HepG2 (cell line): ENCODE results near the gene CNEP1R1. TPM values are rescaled to one million over a fixed set of nuclear protein-coding genes. Genes with fewer than 3 reads are reported as not detected.

Experiments used
- ATAC-seq: fragments of 200-7000 bp; cut with Tn5 transposase; 3 replicates; pipeline ENCODE4 v1.9.1; 2020; ENCODE audit warnings: mild to moderate bottlenecking, moderate library complexity
- BruUV-seq: library from RNA; stranded (reverse); fragments of 400-500 nt; replicated peaks from 2 replicates; lab custom pipeline; 2021; lab: Mats Ljungman, UMichigan
- CTCF ChIA-PET: fragments of 300-600 bp; formaldehyde crosslinking; extraction: SDS; loops from one replicate; lab custom pipeline; 2021; ENCODE audit warnings: low total read pairs, inconsistent platforms, low intra/inter-chr PET ratio; lab: Yijun Ruan, JAX
- POLR2A ChIA-PET: fragments of 350-600 bp; sonication (Branson Sonifier 250); formaldehyde crosslinking; loops from one replicate; lab custom pipeline; 2020; ENCODE audit warnings: antibody characterized with exemption, inconsistent platforms; lab: Yijun Ruan, JAX
- DNase-seq: peaks from one replicate; pipeline ENCODE4 v3.0.0-alpha.2; 2015; ENCODE audit warnings: low spot score
- FAIRE-seq: peaks from 3 replicates; lab custom pipeline; 2011; peaks lifted over from hg19 to GRCh38; lab: Jason Lieb, UNC
- H2AFZ ChIP-seq: one replicate; pipeline ENCODE4 v1.6.1; 2011; ENCODE audit warnings: low read length, inconsistent platforms
- H3K27ac ChIP-seq: fragments of 300-600 bp; 3 replicates; pipeline ENCODE4 v1.8.0; 2011; ENCODE audit warnings: mixed run types, mild to moderate bottlenecking, mixed read lengths, low read length, inconsistent platforms; ENCODE audit not compliant: insufficient read depth; ENCODE audit errors: extremely low read length
- H3K27me3 ChIP-seq, 2 experiments: fragments of 200-600 bp in 1 of 2; 2 replicates in 1 of 2; 3 replicates in 1 of 2; pipeline versions ENCODE4 v1.6.0 to v1.8.0; 2011; ENCODE audit warnings: low read length in 2 of 2, mild to moderate bottlenecking in 2 of 2, moderate library complexity in 2 of 2, inconsistent platforms in 1 of 2; ENCODE audit not compliant: insufficient read depth in 2 of 2, control insufficient read depth in 1 of 2
- H3K36me3 ChIP-seq, 2 experiments: fragments of 200-600 bp in 1 of 2; replicated peaks in 1 of 2; 2 replicates in 1 of 2; 3 replicates in 1 of 2; pipeline versions ENCODE4 v1.5.1 to v1.8.0; 2011; ENCODE audit warnings: low read length in 2 of 2, inconsistent platforms in 1 of 2; ENCODE audit not compliant: insufficient read depth in 2 of 2, control insufficient read depth in 1 of 2
- H3K4me1 ChIP-seq: 2 replicates; pipeline ENCODE4 v1.5.1; 2012; ENCODE audit warnings: low read length, inconsistent platforms; ENCODE audit not compliant: insufficient read depth
- H3K4me2 ChIP-seq: 2 replicates; pipeline ENCODE4 v1.6.0; 2011; ENCODE audit warnings: low read depth, low read length, inconsistent platforms
- H3K4me3 ChIP-seq, 3 experiments: fragments of 200-600 bp in 1 of 3; sonication (generic), shearing (Covaris generic) in 1 of 3; replicated peaks in 1 of 3; 2 replicates each; pipeline ENCODE4 v1.5.1; 2011 to 2016; ENCODE audit warnings: low read length in 3 of 3, inconsistent platforms in 2 of 3, low read depth in 2 of 3, mild to moderate bottlenecking in 2 of 3, control low read depth in 1 of 3, mixed read lengths in 1 of 3; ENCODE audit not compliant: insufficient read depth in 1 of 3
- H3K79me2 ChIP-seq: one replicate; pipeline ENCODE4 v1.6.1; 2011; ENCODE audit warnings: low read length, inconsistent platforms; ENCODE audit not compliant: insufficient read depth
- H3K9ac ChIP-seq: 2 replicates; pipeline ENCODE4 v1.6.0; 2011; ENCODE audit warnings: mild to moderate bottlenecking, low read depth, low read length, inconsistent platforms; ENCODE audit not compliant: insufficient read depth
- H3K9me3 ChIP-seq: 2 replicates; pipeline ENCODE4 v1.5.1; 2012; ENCODE audit warnings: mild to moderate bottlenecking, low read length
- H4K20me1 ChIP-seq: 2 replicates; pipeline ENCODE4 v1.6.0; 2011; ENCODE audit warnings: inconsistent platforms, mild to moderate bottlenecking, low read length, moderate library complexity; ENCODE audit not compliant: insufficient read depth
- BCLAF1 ChIP-seq: fragments of 450-650 bp; IDR thresholded peaks from 2 replicates; pipeline ENCODE4 v1.6.1; 2017; ENCODE audit warnings: mild to moderate bottlenecking
- ELF1 ChIP-seq: sonication (generic); formaldehyde crosslinking; IDR thresholded peaks from 2 replicates; pipeline ENCODE4 v1.4.0; 2020; ENCODE audit warnings: missing genetic modification reagents
- HDAC6 ChIP-seq: fragments of 200-600 bp; sonication (generic); IDR thresholded peaks from 2 replicates; pipeline ENCODE4 v1.7.0; 2017; ENCODE audit warnings: mild to moderate bottlenecking, antibody characterized with exemption, low read length, low read depth
- KDM4B ChIP-seq: sonication (generic); formaldehyde crosslinking; IDR thresholded peaks from 2 replicates; pipeline ENCODE4 v1.4.0; 2020; ENCODE audit warnings: missing genetic modification reagents
- KLF15 ChIP-seq: sonication (generic); formaldehyde crosslinking; IDR thresholded peaks from 2 replicates; pipeline ENCODE4 v1.8.1; 2023; ENCODE audit warnings: borderline replicate concordance, mild to moderate bottlenecking, inconsistent platforms, missing genetic modification reagents, mixed read lengths
- ONECUT2 ChIP-seq: sonication (generic); formaldehyde crosslinking; IDR thresholded peaks from 2 replicates; pipeline ENCODE4 v1.4.0; 2020; ENCODE audit warnings: missing genetic modification reagents
- POLR2G ChIP-seq: fragments of 200-400 bp; formaldehyde crosslinking; IDR thresholded peaks from 2 replicates; pipeline ENCODE4 v1.6.1; 2018; ENCODE audit warnings: mild to moderate bottlenecking, low read depth, low read length, moderate library complexity
- REXO4 ChIP-seq: sonication (generic); formaldehyde crosslinking; IDR thresholded peaks from 2 replicates; pipeline ENCODE4 v1.8.0; 2022; ENCODE audit warnings: missing genetic modification reagents, mild to moderate bottlenecking, borderline replicate concordance
- TFDP1 ChIP-seq: IDR thresholded peaks from 2 replicates; pipeline ENCODE4 v1.6.1; 2016; ENCODE audit warnings: missing compliant biosample characterization, missing genetic modification reagents, borderline replicate concordance
- ZFP36L2 ChIP-seq: sonication (generic); formaldehyde crosslinking; IDR thresholded peaks from 2 replicates; pipeline ENCODE4 v1.4.0; 2020; ENCODE audit warnings: missing genetic modification reagents
- ZHX1 ChIP-seq: sonication (generic); formaldehyde crosslinking; IDR thresholded peaks from 2 replicates; pipeline ENCODE4 v1.8.1; 2022; ENCODE audit warnings: low read depth, mild to moderate bottlenecking, missing genetic modification reagents
- ZNF20 ChIP-seq: sonication (generic); formaldehyde crosslinking; IDR thresholded peaks from 2 replicates; pipeline ENCODE4 v1.4.0; 2020; ENCODE audit warnings: mild to moderate bottlenecking, moderate library complexity, missing genetic modification reagents
- ZNF317 ChIP-seq: sonication (generic); formaldehyde crosslinking; IDR thresholded peaks from 2 replicates; pipeline ENCODE4 v1.5.0; 2020; ENCODE audit warnings: mild to moderate bottlenecking, missing genetic modification reagents
- ZNF496 ChIP-seq: sonication (generic); formaldehyde crosslinking; IDR thresholded peaks from 2 replicates; pipeline ENCODE4 v1.8.1; 2023; ENCODE audit warnings: mild to moderate bottlenecking, moderate library complexity, missing genetic modification reagents; ENCODE audit not compliant: insufficient replicate concordance
- ZNF556 ChIP-seq: sonication (generic); formaldehyde crosslinking; IDR thresholded peaks from 2 replicates; pipeline ENCODE4 v1.4.0; 2020; ENCODE audit warnings: mild to moderate bottlenecking, missing genetic modification reagents, borderline replicate concordance
- ZNF557 ChIP-seq: sonication (generic); formaldehyde crosslinking; IDR thresholded peaks from 2 replicates; pipeline ENCODE4 v1.4.0; 2020; ENCODE audit warnings: missing genetic modification reagents
- ZNF7 ChIP-seq: IDR thresholded peaks from 2 replicates; pipeline ENCODE4 v1.6.1; 2016; ENCODE audit warnings: missing biosample characterization, missing genetic modification reagents
- WGBS: methylation state at CpG from one replicate; pipeline ENCODE4 v1.1.6; 2017; ENCODE audit warnings: low lambda C conversion rate; 5-methylcytosine and 5-hydroxymethylcytosine counted together
- in situ Hi-C: cut with HindIII; loops from 2 replicates; pipeline ENCODE4 v1.10.0; 2017; ENCODE audit warnings: low pct_unique_long_range_greater_than_20kb; ENCODE audit not compliant: extremely low pct_ligation_motif_present
- intact Hi-C: fragments of 100-400 bp; cut with micrococcal nuclease; formaldehyde crosslinking; loops from one replicate; pipeline ENCODE4 v1.10.0; 2022; ENCODE audit not compliant: unreplicated experiment
- polyA plus RNA-seq, 8 experiments: library from polyadenylated mRNA; depleted of rRNA in 3 of 8; stranded (reverse) in 7 of 8; unstranded in 1 of 8; fragments of >200 nt; fragmentation: Illumina TruSeq in 4 of 8; extraction: Trizol in 4 of 8; gene quantifications; 2 replicates each; pipeline versions ENCODE4 v1.2.1 to v1.2.3, GENCODE V29; 2011 to 2016; ENCODE audit warnings: low read depth in 4 of 8, missing spikeins in 1 of 8, mixed read lengths in 1 of 8; ENCODE audit not compliant: insufficient read depth in 1 of 8
- total RNA-seq, 5 experiments: library from RNA; depleted of rRNA; stranded (reverse); fragments of >200 nt; fragmentation: Illumina TruSeq; extraction: Trizol; gene quantifications; 2 replicates each; pipeline ENCODE4 v1.2.3, GENCODE V29; 2016; ENCODE audit warnings: low read depth in 1 of 5

CNEP1R1 gene
- total and polyA plus RNA-seq, 2 of the 13 experiments (the other 11 are each of a cell fraction or from before 2014, with no cell fraction given) = 23.6 to 26.8 TPM

- WGBS = 93% methylated on average over 5 of the region's 5 CpGs
- intact Hi-C loops = no loop called here
- H3K9me3 ChIP-seq = no peaks in the 10 kb centered on the region
- DNase-seq = no peak
- POLR2A ChIA-PET = interaction anchor here (1.6 to 1.8 kb wide), 2 partner anchors 14 to 27 kb away, joined by 8 to 9 read pairs; partner anchors contain the start of genes CNEP1R1 and HEATR3
- H3K27ac ChIP-seq = no peak overlapping the region
- no peaks in the 10 kb centered on the region for H4K20me1 ChIP-seq
- no peak for ATAC-seq
- CTCF ChIA-PET = no interaction called here
- no peak overlapping the region for H3K4me3 ChIP-seq
- no TSS peak for BruUV-seq
- H3K4me2 ChIP-seq = no peak overlapping the region
- H3K36me3 ChIP-seq = peaks cover 0 to 6% of the 10 kb centered on the region in 2 experiments; a peak in 3 of 5 replicates
- no peak for FAIRE-seq
- H3K27me3 ChIP-seq = 0 out of 5 replicates have a peak, but pooled peaks cover 0 to under 1% of the 10 kb centered on the region in 2 experiments
- H3K4me1 ChIP-seq = peaks cover 67% of the 10 kb centered on the region
- no peak overlapping the region for H3K9ac ChIP-seq
- no peaks in the 10 kb centered on the region for H3K79me2 ChIP-seq
- H2AFZ ChIP-seq = no peak overlapping the region
- in situ Hi-C loops = loop anchor here (25.0 kb wide), 1 partner anchor 323 kb away; the partner anchor contains the start of gene BRD7
- TF ChIP-seq ZNF20 (CRISPR knock-in tag) (0 out of 2 replicates have a peak, but pooled peaks have one; percentile 12), ZNF7 (CRISPR knock-in tag) (no peak), ELF1 (no peak), ONECUT2 (CRISPR knock-in tag) (no peak), POLR2G (0 out of 2 replicates have a peak, but pooled peaks have one; percentile 21), REXO4 (no peak), ZNF496 (CRISPR knock-in tag) (no peak), ZNF317 (CRISPR knock-in tag) (no peak), BCLAF1 (no peak), ZHX1 (CRISPR knock-in tag) (no peak), ZFP36L2 (CRISPR knock-in tag) (no peak), KDM4B (no peak), KLF15 (CRISPR knock-in tag) (no peak), ZNF556 (CRISPR knock-in tag) (no peak), ZNF557 (CRISPR knock-in tag) (no peak), TFDP1 (CRISPR knock-in tag) (no peak), HDAC6 (no peak)
Measured at GRCh38 chr16:50038756-50039529, 13.9 kb downstream of the CNEP1R1 start.
